B cell (primary cell): Measurements from ENCODE around the gene SH3BP2. TPM values are rescaled to one million over a fixed set of nuclear protein-coding genes. Genes with fewer than 3 reads are reported as not detected.

ENCODE experiments used
- ATAC-seq: fragments of 200-7000 bp; cut with Tn5 transposase; one replicate; pipeline ENCODE4 v1.10.0; 2021; ENCODE audit warnings: low read depth, mild to moderate bottlenecking, moderate number of reproducible peaks, moderate library complexity
- CTCF ChIA-PET: fragments of 350-600 bp; sonication (Branson Sonifier 250); formaldehyde crosslinking; loops from one replicate; lab custom pipeline; 2021; ENCODE audit warnings: antibody characterized with exemption, inconsistent platforms; lab: Charles Lee
- POLR2A ChIA-PET: fragments of 350-600 bp; sonication (Branson Sonifier 250); formaldehyde crosslinking; loops from one replicate; lab custom pipeline; 2021; ENCODE audit warnings: antibody characterized with exemption; lab: Charles Lee
- DNase-seq: peaks from one replicate; pipeline ENCODE4 v3.0.0; 2013
- H2AFZ ChIP-seq: 2 replicates; pipeline ENCODE4 v1.6.1; 2012; ENCODE audit warnings: mild to moderate bottlenecking, low read depth, low read length; ENCODE audit not compliant: insufficient read depth, poor library complexity, severe bottlenecking
- H3K27ac ChIP-seq, 2 donors: 1 replicate in 1 of 2; 2 replicates in 1 of 2; pipeline ENCODE4 v1.5.1; 2012 to 2013; ENCODE audit warnings: low read length in 2 of 2, mild to moderate bottlenecking in 2 of 2, moderate library complexity in 1 of 2
- H3K27me3 ChIP-seq, 4 experiments: fragments of 200-600 bp in 1 of 4; sonication (generic) in 1 of 4; replicated peaks in 1 of 4; 1 replicate in 2 of 4; 2 replicates in 2 of 4; pipeline versions ENCODE4 v1.6.1 to v1.7.0; 2013 to 2016; ENCODE audit warnings: low read length in 3 of 4, mild to moderate bottlenecking in 2 of 4, mixed read lengths in 1 of 4, moderate library complexity in 1 of 4; ENCODE audit not compliant: insufficient read depth in 4 of 4, control insufficient read depth in 3 of 4; ENCODE audit errors: control extremely low read depth in 1 of 4
- H3K36me3 ChIP-seq, 2 experiments: replicated peaks in 1 of 2; 1 replicate in 1 of 2; 2 replicates in 1 of 2; pipeline versions ENCODE4 v1.6.1 to v1.7.1; 2013; ENCODE audit warnings: low read length in 1 of 2; ENCODE audit not compliant: insufficient read depth in 2 of 2, control insufficient read depth in 1 of 2; ENCODE audit errors: control extremely low read depth in 1 of 2, extremely low read depth in 1 of 2
- H3K4me1 ChIP-seq, 2 donors: fragments of 200-600 bp in 1 of 2; sonication (generic) in 1 of 2; 1 replicate in 1 of 2; 2 replicates in 1 of 2; pipeline versions ENCODE4 v1.5.1 to v1.6.1; 2013 to 2017; ENCODE audit warnings: low read length in 2 of 2; ENCODE audit not compliant: control insufficient read depth in 2 of 2, insufficient read depth in 2 of 2
- H3K4me2 ChIP-seq: replicated peaks from 2 replicates; pipeline ENCODE3; 2012; ENCODE audit warnings: mild to moderate bottlenecking, low read depth, low read length; ENCODE audit not compliant: poor library complexity, severe bottlenecking
- H3K4me3 ChIP-seq, 5 experiments: fragments of 200-600 bp in 1 of 5; sonication (generic) in 1 of 5; 1 replicate in 3 of 5; 2 replicates in 2 of 5; pipeline versions ENCODE4 v1.5.1 to v1.7.0; 2011 to 2016; ENCODE audit warnings: low read length in 4 of 5, mild to moderate bottlenecking in 4 of 5, low read depth in 2 of 5, control low read depth in 1 of 5, moderate library complexity in 1 of 5; ENCODE audit not compliant: insufficient read depth in 1 of 5; ENCODE audit errors: control extremely low read depth in 1 of 5, extremely low read depth in 1 of 5
- H3K79me2 ChIP-seq: fragments of 200-600 bp; sonication (generic); one replicate; pipeline ENCODE4 v1.6.0; 2016; ENCODE audit warnings: low read length; ENCODE audit not compliant: control insufficient read depth, insufficient read depth
- H3K9ac ChIP-seq: fragments of 200-600 bp; sonication (generic); 2 replicates; pipeline ENCODE4 v1.6.1; 2017; ENCODE audit warnings: mild to moderate bottlenecking, low read length, moderate library complexity
- H3K9me3 ChIP-seq, 3 donors: one replicate each; pipeline versions ENCODE4 v1.6.1 to v1.7.1; 2013; ENCODE audit warnings: low read length in 2 of 3; ENCODE audit not compliant: control insufficient read depth in 2 of 3, insufficient read depth in 1 of 3; ENCODE audit errors: control extremely low read depth in 1 of 3
- H4K20me1 ChIP-seq: 2 replicates; pipeline ENCODE4 v1.6.0; 2012; ENCODE audit warnings: mild to moderate bottlenecking, low read length; ENCODE audit not compliant: insufficient read depth, control insufficient read depth, poor library complexity, severe bottlenecking
- H3K27ac Mint-ChIP-seq: one replicate; pipeline ENCODE4 v1.8.0; 2021; ENCODE audit warnings: mixed read lengths
- H3K27me3 Mint-ChIP-seq: one replicate; pipeline ENCODE4 v1.8.0; 2021; ENCODE audit warnings: mixed read lengths
- H3K4me1 Mint-ChIP-seq: one replicate; pipeline ENCODE4 v1.8.0; 2021; ENCODE audit warnings: mixed read lengths
- H3K4me3 Mint-ChIP-seq: one replicate; pipeline ENCODE4 v1.8.0; 2021; ENCODE audit warnings: mixed read lengths
- H3K9me3 Mint-ChIP-seq: one replicate; pipeline ENCODE4 v1.8.0; 2022; ENCODE audit warnings: mixed read lengths; ENCODE audit not compliant: insufficient read depth
- CTCF ChIP-seq: fragments of 200-600 bp; IDR thresholded peaks from one replicate; pipeline ENCODE4 v1.8.0; 2022; ENCODE audit warnings: antibody characterized with exemption, mild to moderate bottlenecking
- EZH2 ChIP-seq: IDR thresholded peaks from 2 replicates; pipeline ENCODE4 v1.6.1; 2012; ENCODE audit warnings: borderline replicate concordance, low read depth, mild to moderate bottlenecking, moderate library complexity, low read length; ENCODE audit not compliant: insufficient read depth, poor library complexity, severe bottlenecking
- WGBS: methylation state at CpG from one replicate; pipeline ENCODE4 v1.1.5; 2013; ENCODE audit warnings: missing lambda C conversion rate; ENCODE audit not compliant: insufficient coverage; 5-methylcytosine and 5-hydroxymethylcytosine counted together
- intact Hi-C: fragments of 100-400 bp; cut with micrococcal nuclease; formaldehyde crosslinking; loops from one replicate; pipeline ENCODE4 v1.10.0; 2022
- polyA plus RNA-seq: library from polyadenylated mRNA; depleted of rRNA; stranded (reverse); fragments of >200 nt; gene quantifications from 2 replicates; pipeline ENCODE4 v1.2.3, GENCODE V29; 2012
- total RNA-seq, 2 donors: library from RNA; stranded (reverse); fragments of 120-200 nt in 1 of 2; gene quantifications; 1 replicate in 1 of 2; 2 replicates in 1 of 2; pipeline versions ENCODE4 v1.2.3 to v1.2.4, GENCODE V29; 2013 to 2022

Gene SH3BP2
- total and polyA plus RNA-seq, 2 donors (not counting 1 experiment from before 2014, with no cell fraction given), result 30.8 to 219 TPM

DNA sequence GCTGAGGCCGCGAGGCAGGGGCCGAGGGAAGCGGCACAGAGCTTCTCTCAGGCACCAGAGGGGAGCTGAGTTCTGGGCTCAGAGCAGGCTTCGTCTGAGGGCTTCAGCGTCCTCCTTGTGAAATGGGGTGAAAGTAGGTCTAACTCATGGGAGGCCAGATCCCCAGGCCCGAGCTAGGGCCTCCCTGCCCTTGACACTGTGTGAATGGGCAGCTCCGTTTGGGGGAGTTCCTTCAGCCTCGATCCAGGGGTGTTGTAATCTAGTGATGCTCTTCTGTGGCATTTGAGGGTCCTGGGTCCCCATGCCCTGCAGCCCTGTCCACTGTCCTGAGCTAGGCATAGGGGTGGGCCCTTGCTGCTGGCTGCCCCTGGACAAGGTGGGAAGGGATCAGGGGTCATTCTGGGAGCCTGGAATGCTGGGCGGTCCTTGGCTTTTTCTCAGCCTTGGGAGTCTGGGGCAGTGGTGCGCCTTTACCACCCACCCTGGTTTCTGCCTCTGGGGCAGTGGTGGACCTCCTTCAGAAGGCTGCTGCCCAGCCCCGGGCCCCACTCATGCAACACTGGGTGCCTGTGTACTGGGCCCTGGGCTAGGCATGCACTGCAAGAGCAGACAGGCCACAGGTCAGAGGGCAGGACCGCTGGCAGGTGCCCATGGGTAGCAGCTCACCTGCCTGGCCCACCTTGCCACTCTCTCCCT, 4.1 kb downstream of the SH3BP2 start:
- H3K4me1 ChIP-seq, result peaks cover 74 to 90% of the 10 kb centered on the region in 2 donors
- peaks cover 0 to 5% (median 0%) of the 10 kb centered on the region in 3 donors for H3K9me3 ChIP-seq
- peaks cover 70% of the 10 kb centered on the region for H3K79me2 ChIP-seq
- Mint-ChIP-seq H3K27me3 (no peaks in the 10 kb centered on the region), H3K9me3 (no peaks in the 10 kb centered on the region), H3K27ac (no peak overlapping the region), H3K4me1 (peaks cover 74% of the 10 kb centered on the region), H3K4me3 (peak overlapping the region; percentile 83)
- ChIA-PET POLR2A (interaction anchor here (0.9 to 3.0 kb wide), 5 partner anchors 9 to 13 kb away, joined by 4 to 9 read pairs (median 5); no protein-coding TSS in a partner anchor), CTCF (interaction anchor here (1.1 to 1.9 kb wide), 3 partner anchors 10 to 16 kb away, joined by 4 to 6 read pairs (median 4); no protein-coding TSS in a partner anchor)
- peak overlapping the region; percentile 86 for H3K4me2 ChIP-seq
- H2AFZ ChIP-seq, result no peak overlapping the region
- H3K36me3 ChIP-seq, result peaks cover 0 to 7% of the 10 kb centered on the region in 2 experiments
- WGBS, result 94% methylated on average over 13 of the region's 13 CpGs
- no peak overlapping the region for H3K4me3 ChIP-seq
- DNase-seq (peak; percentile 34), ATAC-seq (no peak)
- peak overlapping the region; percentile 76 to 83 for H3K27ac ChIP-seq
- peaks cover 29% of the 10 kb centered on the region for H4K20me1 ChIP-seq
- no peaks in the 10 kb centered on the region for H3K27me3 ChIP-seq
- no peak overlapping the region for H3K9ac ChIP-seq
- TF ChIP-seq CTCF, result no peak
- no peak for TF ChIP-seq EZH2
- intact Hi-C loops, result no loop called here
